ENCODE data around the gene CNTNAP2. TPM values are rescaled to one million over a fixed set of nuclear protein-coding genes. Genes with fewer than 3 reads are reported as not detected.

The CNTNAP2 gene
- total and polyA plus RNA-seq, 2 of the 13 experiments (the other 11 are each of a cell fraction or from before 2014, with no cell fraction given), result 0.40 to 0.42 TPM

DNA sequence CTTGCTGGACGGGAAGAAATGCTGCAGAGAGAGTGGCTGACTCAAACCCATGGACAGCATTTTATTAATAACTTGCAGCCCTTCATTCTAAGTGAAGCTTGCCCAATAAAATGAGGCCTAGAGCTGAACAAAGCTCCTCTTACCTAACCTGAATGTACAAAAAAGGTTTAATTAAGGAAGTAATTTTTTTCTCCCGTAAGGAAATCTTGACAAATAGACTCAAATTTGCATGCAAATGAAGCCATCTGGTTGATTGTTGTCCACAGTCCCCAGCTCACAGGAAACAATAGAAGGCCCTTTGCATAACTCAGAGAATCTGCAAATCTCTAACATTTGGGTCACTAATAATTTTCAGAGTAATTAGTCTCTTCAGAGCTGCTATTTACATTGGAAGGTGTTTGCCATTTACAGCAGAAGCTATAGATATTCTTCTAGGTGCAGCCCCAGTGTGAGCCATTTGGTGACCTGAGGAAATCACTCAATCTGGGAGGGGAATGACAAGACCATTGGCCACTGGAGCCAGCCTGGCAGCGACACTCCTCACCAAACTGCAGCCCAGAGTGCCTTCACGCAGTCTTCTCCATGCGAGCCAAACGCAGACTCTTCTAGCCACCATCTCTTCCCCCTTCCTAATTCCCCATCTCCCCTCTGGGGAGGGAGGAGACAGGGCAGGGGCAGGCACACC, 1991.0 kb downstream of the CNTNAP2 start:
- no peak for DNase-seq (ENCODE audit: low spot score)
- Histone ChIP-seq H3K9ac (ENCODE audit: insufficient read depth, low read depth, low read length) (no peak overlapping the region), H3K4me1 (ENCODE audit: insufficient read depth, low read length) (no peaks in the 10 kb centered on the region), H3K79me2 (ENCODE audit: insufficient read depth, low read length) (no peaks in the 10 kb centered on the region), H3K9me3 (ENCODE audit: low read length) (no peaks in the 10 kb centered on the region), H3K4me2 (ENCODE audit: low read depth, low read length) (no peak overlapping the region), H4K20me1 (ENCODE audit: insufficient read depth, low read length) (no peaks in the 10 kb centered on the region), H3K36me3 (replicated peaks in 1 of 2; ENCODE audit: control insufficient read depth in 1 of 2, insufficient read depth in 2 of 2, low read length in 2 of 2) (no peaks in the 10 kb centered on the region), H2AFZ (ENCODE audit: low read length) (no peak overlapping the region), H3K27ac (ENCODE audit: extremely low read length, insufficient read depth, low read length) (no peak overlapping the region), H3K4me3 (replicated peaks in 1 of 3; ENCODE audit: insufficient read depth in 1 of 3, low read depth in 2 of 3, low read length in 3 of 3) (no peak overlapping the region), H3K27me3 (ENCODE audit: control insufficient read depth in 1 of 2, insufficient read depth in 2 of 2, low read length in 2 of 2) (no peaks in the 10 kb centered on the region)
- in situ Hi-C loops (cut with HindIII; ENCODE audit: extremely low pct_ligation_motif_present, low pct_unique_long_range_greater_than_20kb) (no loop called here), intact Hi-C loops (cut with micrococcal nuclease; ENCODE audit: unreplicated experiment) (no loop called here)
- ChIA-PET POLR2A (no interaction called here), CTCF (ENCODE audit: low intra/inter-chr PET ratio, low total read pairs) (no interaction called here)
- no peak for ATAC-seq
- FAIRE-seq, result no peak
- BruUV-seq (replicated peaks), result no TSS peak
- 55% methylated on average over 6 of the region's 6 CpGs for WGBS (ENCODE audit: low lambda C conversion rate)
- TF ChIP-seq, protein P1, sequence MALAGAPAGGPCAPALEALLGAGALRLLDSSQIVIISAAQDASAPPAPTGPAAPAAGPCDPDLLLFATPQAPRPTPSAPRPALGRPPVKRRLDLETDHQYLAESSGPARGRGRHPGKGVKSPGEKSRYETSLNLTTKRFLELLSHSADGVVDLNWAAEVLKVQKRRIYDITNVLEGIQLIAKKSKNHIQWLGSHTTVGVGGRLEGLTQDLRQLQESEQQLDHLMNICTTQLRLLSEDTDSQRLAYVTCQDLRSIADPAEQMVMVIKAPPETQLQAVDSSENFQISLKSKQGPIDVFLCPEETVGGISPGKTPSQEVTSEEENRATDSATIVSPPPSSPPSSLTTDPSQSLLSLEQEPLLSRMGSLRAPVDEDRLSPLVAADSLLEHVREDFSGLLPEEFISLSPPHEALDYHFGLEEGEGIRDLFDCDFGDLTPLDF (CRISPR knock-in tag; IDR thresholded peaks at IDR 0.05), result no peak
- TF ChIP-seq FOSL1 (CRISPR knock-in tag; IDR thresholded peaks at IDR 0.05; ENCODE audit: borderline replicate concordance) (no peak), KDM5A (IDR thresholded peaks at IDR 0.05; ENCODE audit: borderline replicate concordance, low read length) (no peak), ZNF629 (CRISPR knock-in tag; conservative IDR thresholded peaks at IDR 0.05) (no peak), RBAK (CRISPR knock-in tag; IDR thresholded peaks at IDR 0.05) (no peak), TOE1 (CRISPR knock-in tag; IDR thresholded peaks at IDR 0.05) (no peak), TEAD2 (CRISPR knock-in tag; IDR thresholded peaks at IDR 0.05) (no peak), NR2F6 (IDR thresholded peaks at IDR 0.05) (no peak), NR2F6 (CRISPR knock-in tag; IDR thresholded peaks at IDR 0.05) (no peak), ZNF558 (CRISPR knock-in tag; IDR thresholded peaks at IDR 0.05; ENCODE audit: borderline replicate concordance) (no peak), KDM3A (CRISPR knock-in tag; IDR thresholded peaks at IDR 0.05; ENCODE audit: low read depth) (no peak), KLF13 (CRISPR knock-in tag; IDR thresholded peaks at IDR 0.05) (no peak)
- TF ChIP-seq, protein P2, sequence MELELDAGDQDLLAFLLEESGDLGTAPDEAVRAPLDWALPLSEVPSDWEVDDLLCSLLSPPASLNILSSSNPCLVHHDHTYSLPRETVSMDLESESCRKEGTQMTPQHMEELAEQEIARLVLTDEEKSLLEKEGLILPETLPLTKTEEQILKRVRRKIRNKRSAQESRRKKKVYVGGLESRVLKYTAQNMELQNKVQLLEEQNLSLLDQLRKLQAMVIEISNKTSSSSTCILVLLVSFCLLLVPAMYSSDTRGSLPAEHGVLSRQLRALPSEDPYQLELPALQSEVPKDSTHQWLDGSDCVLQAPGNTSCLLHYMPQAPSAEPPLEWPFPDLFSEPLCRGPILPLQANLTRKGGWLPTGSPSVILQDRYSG (CRISPR knock-in tag; IDR thresholded peaks at IDR 0.05), result no peak
- TF ChIP-seq, protein P3, sequence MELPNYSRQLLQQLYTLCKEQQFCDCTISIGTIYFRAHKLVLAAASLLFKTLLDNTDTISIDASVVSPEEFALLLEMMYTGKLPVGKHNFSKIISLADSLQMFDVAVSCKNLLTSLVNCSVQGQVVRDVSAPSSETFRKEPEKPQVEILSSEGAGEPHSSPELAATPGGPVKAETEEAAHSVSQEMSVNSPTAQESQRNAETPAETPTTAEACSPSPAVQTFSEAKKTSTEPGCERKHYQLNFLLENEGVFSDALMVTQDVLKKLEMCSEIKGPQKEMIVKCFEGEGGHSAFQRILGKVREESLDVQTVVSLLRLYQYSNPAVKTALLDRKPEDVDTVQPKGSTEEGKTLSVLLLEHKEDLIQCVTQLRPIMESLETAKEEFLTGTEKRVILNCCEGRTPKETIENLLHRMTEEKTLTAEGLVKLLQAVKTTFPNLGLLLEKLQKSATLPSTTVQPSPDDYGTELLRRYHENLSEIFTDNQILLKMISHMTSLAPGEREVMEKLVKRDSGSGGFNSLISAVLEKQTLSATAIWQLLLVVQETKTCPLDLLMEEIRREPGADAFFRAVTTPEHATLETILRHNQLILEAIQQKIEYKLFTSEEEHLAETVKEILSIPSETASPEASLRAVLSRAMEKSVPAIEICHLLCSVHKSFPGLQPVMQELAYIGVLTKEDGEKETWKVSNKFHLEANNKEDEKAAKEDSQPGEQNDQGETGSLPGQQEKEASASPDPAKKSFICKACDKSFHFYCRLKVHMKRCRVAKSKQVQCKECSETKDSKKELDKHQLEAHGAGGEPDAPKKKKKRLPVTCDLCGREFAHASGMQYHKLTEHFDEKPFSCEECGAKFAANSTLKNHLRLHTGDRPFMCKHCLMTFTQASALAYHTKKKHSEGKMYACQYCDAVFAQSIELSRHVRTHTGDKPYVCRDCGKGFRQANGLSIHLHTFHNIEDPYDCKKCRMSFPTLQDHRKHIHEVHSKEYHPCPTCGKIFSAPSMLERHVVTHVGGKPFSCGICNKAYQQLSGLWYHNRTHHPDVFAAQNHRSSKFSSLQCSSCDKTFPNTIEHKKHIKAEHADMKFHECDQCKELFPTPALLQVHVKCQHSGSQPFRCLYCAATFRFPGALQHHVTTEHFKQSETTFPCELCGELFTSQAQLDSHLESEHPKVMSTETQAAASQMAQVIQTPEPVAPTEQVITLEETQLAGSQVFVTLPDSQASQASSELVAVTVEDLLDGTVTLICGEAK (IDR thresholded peaks at IDR 0.05), result no peak
- TF ChIP-seq, protein P3 (CRISPR knock-in tag; IDR thresholded peaks at IDR 0.05), result no peak
